ENCODE results near the gene C2CD4C.
"Not testable (repeated sequence)": the region's sequence is repeated elsewhere in the genome, so short reads cannot be mapped to it uniquely, and the experiment has no call there.

Gene C2CD4C

GRCh38 chr19:416416-416815 lies 7.5 kb upstream of the C2CD4C start:
- no peak for DNase-seq (ENCODE audit: low read depth in 3 of 3)

GRCh38 chr19:415292-415691 lies 6.3 kb upstream of the C2CD4C start:
- no peak for DNase-seq (ENCODE audit: low read depth in 3 of 3)

GRCh38 chr19:413756-414420 lies 4.9 kb upstream of the C2CD4C start:
- DNase-seq (ENCODE audit: low read depth in 3 of 3): no peak

GRCh38 chr19:412356-413355 lies 3.7 kb upstream of the C2CD4C start:
- DNase-seq (ENCODE audit: low read depth in 3 of 3): no peak

- DNase-seq (ENCODE audit: low read depth in 3 of 3): no peak
Measured at GRCh38 chr19:411723-412355, 2.9 kb upstream of the C2CD4C start.

GRCh38 chr19:411121-411722 lies 2.3 kb upstream of the C2CD4C start:
- DNase-seq (ENCODE audit: low read depth in 3 of 3): not testable (repeated sequence)

GRCh38 chr19:410243-410781 lies 1.4 kb upstream of the C2CD4C start:
- no peak for DNase-seq (ENCODE audit: low read depth in 3 of 3)

GRCh38 chr19:409516-410242 lies 732 bp upstream of the C2CD4C start:
- no peak for DNase-seq (ENCODE audit: low read depth in 3 of 3)

GRCh38 chr19:408441-408901 lies 476 bp downstream of the C2CD4C start:
- no peak for DNase-seq (ENCODE audit: low read depth in 3 of 3)

- DNase-seq (ENCODE audit: low read depth in 3 of 3): no peak
Measured at GRCh38 chr19:407511-408440, 1.2 kb downstream of the C2CD4C start.

GRCh38 chr19:406971-407510 lies 1.9 kb downstream of the C2CD4C start:
- no peak for DNase-seq (ENCODE audit: low read depth in 3 of 3)

- DNase-seq (ENCODE audit: low read depth in 3 of 3): no peak
Measured at GRCh38 chr19:406135-406781, 2.7 kb downstream of the C2CD4C start.

- no peak for DNase-seq (ENCODE audit: low read depth in 3 of 3)
Measured at GRCh38 chr19:405121-405965, 3.6 kb downstream of the C2CD4C start.

GRCh38 chr19:403221-404027 lies 5.5 kb downstream of the C2CD4C start:
- DNase-seq (ENCODE audit: low read depth in 3 of 3): no peak

GRCh38 chr19:402786-403185 lies 6.2 kb downstream of the C2CD4C start:
- DNase-seq (ENCODE audit: low read depth in 3 of 3): no peak

- no peak for DNase-seq (ENCODE audit: low read depth in 3 of 3)
Measured at GRCh38 chr19:401866-402511, 7.0 kb downstream of the C2CD4C start.
